ENCODE measurements around the gene AUTS2.

Gene AUTS2

DNA sequence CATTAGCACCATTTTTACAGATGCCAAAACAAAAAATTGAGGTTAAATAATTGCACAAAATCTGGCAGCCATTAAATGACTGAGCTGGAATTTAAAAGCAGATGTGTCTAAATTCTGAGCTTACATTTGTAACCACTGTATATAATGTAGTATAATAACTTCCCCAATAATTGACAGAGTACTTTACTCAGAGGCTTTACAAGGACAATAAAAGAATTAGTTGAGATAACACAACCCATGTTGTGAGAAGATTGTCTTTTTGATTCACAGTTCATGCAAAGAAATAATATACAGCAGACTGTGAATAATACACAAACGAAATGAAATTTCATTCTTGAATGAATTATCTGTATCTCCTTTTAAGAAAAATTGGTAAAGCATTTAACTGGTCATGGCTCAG is 417.1 kb downstream of the AUTS2 start:
- TF ChIP-seq, protein P1, sequence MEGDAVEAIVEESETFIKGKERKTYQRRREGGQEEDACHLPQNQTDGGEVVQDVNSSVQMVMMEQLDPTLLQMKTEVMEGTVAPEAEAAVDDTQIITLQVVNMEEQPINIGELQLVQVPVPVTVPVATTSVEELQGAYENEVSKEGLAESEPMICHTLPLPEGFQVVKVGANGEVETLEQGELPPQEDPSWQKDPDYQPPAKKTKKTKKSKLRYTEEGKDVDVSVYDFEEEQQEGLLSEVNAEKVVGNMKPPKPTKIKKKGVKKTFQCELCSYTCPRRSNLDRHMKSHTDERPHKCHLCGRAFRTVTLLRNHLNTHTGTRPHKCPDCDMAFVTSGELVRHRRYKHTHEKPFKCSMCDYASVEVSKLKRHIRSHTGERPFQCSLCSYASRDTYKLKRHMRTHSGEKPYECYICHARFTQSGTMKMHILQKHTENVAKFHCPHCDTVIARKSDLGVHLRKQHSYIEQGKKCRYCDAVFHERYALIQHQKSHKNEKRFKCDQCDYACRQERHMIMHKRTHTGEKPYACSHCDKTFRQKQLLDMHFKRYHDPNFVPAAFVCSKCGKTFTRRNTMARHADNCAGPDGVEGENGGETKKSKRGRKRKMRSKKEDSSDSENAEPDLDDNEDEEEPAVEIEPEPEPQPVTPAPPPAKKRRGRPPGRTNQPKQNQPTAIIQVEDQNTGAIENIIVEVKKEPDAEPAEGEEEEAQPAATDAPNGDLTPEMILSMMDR (IDR thresholded peaks at IDR 0.05; ENCODE audit: low read depth, low read length) = no peak
- H3K4me3 ChIP-seq (ENCODE audit: low read depth, low read length) = no peak overlapping the region

DNA sequence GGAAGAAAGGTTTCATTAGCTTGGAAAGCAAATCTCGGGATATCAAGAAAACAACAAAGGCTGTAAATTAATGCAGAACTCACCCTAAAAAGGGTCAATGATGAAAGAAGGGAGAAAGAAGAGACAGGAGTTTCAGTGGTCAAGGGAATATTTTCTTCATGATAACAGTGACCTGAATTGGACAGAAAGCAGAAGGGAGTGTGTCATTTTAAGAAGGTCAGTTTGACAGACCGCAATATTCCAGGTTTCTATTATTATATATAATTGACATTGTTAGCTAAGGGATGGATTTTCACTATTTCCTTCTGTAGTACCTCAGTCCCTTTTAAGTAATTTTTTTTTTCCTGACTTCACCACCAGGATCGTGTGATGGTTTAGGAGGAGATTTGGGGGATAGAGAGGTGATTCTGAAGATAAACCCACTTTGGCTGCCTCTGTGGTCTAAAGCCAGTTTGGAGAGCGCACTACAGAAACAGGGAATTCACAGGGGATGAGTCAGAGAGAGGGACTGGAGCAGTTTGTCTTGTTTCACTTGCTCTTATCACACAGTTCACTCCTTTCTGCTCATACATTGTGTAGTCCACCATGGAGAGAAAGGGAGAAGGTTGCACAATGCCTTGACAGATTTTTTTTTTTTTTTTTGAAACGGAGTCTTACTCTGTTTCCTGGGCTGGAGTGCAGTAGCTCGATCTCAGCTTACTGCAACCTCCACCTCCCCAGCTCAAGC is 417.9 kb downstream of the AUTS2 start:
- TF ChIP-seq, protein P1 (IDR thresholded peaks at IDR 0.05; ENCODE audit: low read depth, low read length) = no peak
- H3K4me3 ChIP-seq (ENCODE audit: low read depth, low read length) = no peak overlapping the region

DNA sequence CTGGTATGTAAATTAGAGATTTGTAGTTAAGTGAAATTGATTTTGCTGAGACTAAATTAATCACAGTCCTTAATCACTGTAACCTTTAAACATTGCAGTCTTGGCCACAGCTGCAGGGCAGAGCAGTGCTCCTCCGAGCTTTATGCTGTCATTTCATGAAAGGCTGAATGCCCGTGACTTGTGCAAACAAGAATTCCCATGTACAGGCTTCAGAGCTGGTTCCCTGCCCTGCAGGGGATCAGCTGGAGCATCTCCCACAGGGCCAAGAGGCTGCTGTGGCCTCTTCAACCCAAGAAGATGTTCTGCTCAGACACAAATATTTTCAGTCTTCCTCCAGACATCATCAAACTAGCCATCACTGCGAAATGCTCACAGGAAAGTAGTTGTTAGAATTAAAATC is 419.1 kb downstream of the AUTS2 start:
- no peak overlapping the region for H3K4me3 ChIP-seq (ENCODE audit: low read depth, low read length)
- TF ChIP-seq, protein P1 (IDR thresholded peaks at IDR 0.05; ENCODE audit: low read depth, low read length) = no peak

DNA sequence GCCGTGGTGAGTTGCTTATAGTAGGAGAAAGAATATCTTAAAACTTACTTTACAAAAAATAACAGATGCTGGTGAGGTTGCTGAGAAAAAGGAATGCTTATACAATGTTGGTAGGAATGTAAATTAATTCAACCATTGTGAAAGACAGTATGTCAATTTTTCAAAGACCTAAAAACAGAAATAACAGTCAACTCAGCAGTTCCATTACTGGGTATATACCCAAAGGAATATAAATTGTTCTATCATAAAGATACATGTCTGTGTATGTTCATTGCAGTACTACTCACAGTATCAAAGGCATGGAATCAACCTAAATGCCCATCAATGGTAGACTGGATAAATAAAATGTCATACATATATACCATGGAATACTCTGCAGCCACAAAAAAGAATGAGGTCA is 420.4 kb downstream of the AUTS2 start:
- TF ChIP-seq, protein P1 (IDR thresholded peaks at IDR 0.05; ENCODE audit: low read depth, low read length) = no peak

DNA sequence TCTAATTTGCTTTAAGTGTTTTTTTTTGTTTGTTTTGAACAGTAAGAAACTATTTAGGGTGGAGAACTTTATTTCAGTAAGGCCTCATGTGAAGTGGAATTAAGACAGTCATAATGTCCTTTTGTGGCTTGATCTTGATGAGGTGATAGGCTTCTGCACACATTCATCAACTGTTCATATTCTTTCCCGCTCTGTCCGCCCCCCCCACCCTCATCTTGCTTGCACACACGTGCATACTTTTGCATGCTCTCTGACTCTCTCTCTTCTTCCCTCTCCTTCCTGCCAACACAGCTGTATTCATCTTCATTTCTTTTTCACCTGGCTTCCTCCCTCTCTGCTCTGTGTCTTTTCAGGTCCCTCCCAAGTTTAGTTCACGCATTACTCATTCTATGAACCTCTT is 429.6 kb downstream of the AUTS2 start:
- H3K4me3 ChIP-seq (ENCODE audit: low read depth, low read length) = no peak overlapping the region

More for the DNA sequence above, 420.4 kb downstream of the AUTS2 start:
- no peak overlapping the region for H3K4me3 ChIP-seq (ENCODE audit: low read depth, low read length)

DNA sequence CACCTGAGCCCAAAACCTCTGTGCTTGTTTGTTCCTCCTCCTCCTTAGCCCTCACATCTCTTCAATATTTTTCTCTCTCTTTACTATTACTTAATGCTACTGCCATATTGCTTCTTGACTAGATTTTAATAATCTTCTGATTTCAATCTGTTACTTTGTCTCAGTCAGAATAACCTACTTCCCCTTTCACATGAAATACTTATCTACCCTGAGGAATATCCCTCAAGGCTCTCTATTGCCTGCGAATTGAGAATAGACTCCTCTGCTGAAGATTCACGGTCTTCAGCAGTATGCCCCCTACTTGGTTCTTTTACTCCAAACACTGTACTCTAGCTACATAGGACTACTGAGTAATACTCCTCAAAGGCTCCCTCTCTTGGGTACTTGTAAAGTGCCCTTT is 430.3 kb downstream of the AUTS2 start:
- H3K4me3 ChIP-seq (ENCODE audit: low read depth, low read length) = no peak overlapping the region
- TF ChIP-seq, protein P1 (IDR thresholded peaks at IDR 0.05; ENCODE audit: low read depth, low read length) = no peak

More for the DNA sequence above, 429.6 kb downstream of the AUTS2 start:
- TF ChIP-seq, protein P1 (IDR thresholded peaks at IDR 0.05; ENCODE audit: low read depth, low read length) = no peak

DNA sequence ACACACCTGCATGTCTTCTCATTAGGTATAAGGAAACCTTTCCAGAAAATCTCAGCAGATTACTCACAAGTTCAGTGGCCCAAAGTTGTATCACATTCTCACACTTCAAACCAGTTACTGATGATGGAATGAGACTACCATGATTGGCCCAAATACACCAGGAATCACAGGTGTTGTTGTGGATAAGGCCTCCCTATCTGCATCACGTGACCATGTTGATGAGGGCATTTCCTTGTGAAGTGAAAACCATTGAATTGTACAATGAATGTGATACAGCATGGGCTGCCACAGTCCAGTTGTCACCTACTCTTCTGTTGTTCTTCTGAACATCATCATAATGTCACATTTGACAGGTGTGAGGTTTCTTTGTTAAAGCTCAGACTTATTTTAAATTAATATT is 431.7 kb downstream of the AUTS2 start:
- no peak overlapping the region for H3K4me3 ChIP-seq (ENCODE audit: low read depth, low read length)
- TF ChIP-seq, protein P1 (IDR thresholded peaks at IDR 0.05; ENCODE audit: low read depth, low read length) = no peak
